GM21515 (cell line): ENCODE data around the gene OR2C3.
"Not testable (repeated sequence)": the region's sequence is repeated elsewhere in the genome, so short reads cannot be mapped to it uniquely, and the experiment has no call there.

Experiments used
- ATAC-seq: cut with Tn5 transposase; IDR thresholded peaks from one replicate; pipeline ENCODE4 v1.9.1; 2021; ENCODE audit not compliant: unreplicated experiment

The OR2C3 gene

GRCh38 chr1:247536340-247536739 is at the start of gene OR2C3:
OR2C3 (minus strand) TSS chr1:247536440; CDS start chr1:247532511, 3,929 bp downstream.
- ATAC-seq = no peak

GRCh38 chr1:247578946-247579460 is 42.8 kb upstream of the OR2C3 start:
- no peak for ATAC-seq

GRCh38 chr1:247576514-247576913 is 40.3 kb upstream of the OR2C3 start:
- no peak for ATAC-seq

GRCh38 chr1:247574664-247575063 is 38.4 kb upstream of the OR2C3 start:
- ATAC-seq = no peak

- ATAC-seq = no peak
These were observed 38.0 kb upstream of the OR2C3 start for GRCh38 chr1:247574236-247574635.

GRCh38 chr1:247562198-247562597 is 26.0 kb upstream of the OR2C3 start:
- no peak for ATAC-seq

- ATAC-seq = no peak
These were observed 25.5 kb upstream of the OR2C3 start for GRCh38 chr1:247561711-247562110.

- ATAC-seq = no peak
These were observed 21.9 kb upstream of the OR2C3 start for GRCh38 chr1:247557926-247558674.

GRCh38 chr1:247552231-247552630 is 16.0 kb upstream of the OR2C3 start:
- no peak for ATAC-seq

- no peak for ATAC-seq
These were observed 15.5 kb upstream of the OR2C3 start for GRCh38 chr1:247551721-247552120.

GRCh38 chr1:247548769-247549182 is 12.5 kb upstream of the OR2C3 start, which contains the start of gene GCSAML:
GCSAML (plus strand) TSS chr1:247549134; CDS start chr1:247549192, 58 bp downstream.
- ATAC-seq = no peak

GRCh38 chr1:247548092-247548491 is 11.9 kb upstream of the OR2C3 start:
- no peak for ATAC-seq

- no peak for ATAC-seq
These were observed 6.6 kb upstream of the OR2C3 start for GRCh38 chr1:247542811-247543210.

- ATAC-seq = no peak
These were observed 4.3 kb upstream of the OR2C3 start for GRCh38 chr1:247540581-247540980.

GRCh38 chr1:247539215-247539614 is 3.0 kb upstream of the OR2C3 start:
- ATAC-seq = no peak

- ATAC-seq = no peak
These were observed 2.3 kb upstream of the OR2C3 start for GRCh38 chr1:247538561-247538960.

GRCh38 chr1:247535402-247535801 is 838 bp downstream of the OR2C3 start:
- ATAC-seq = no peak

GRCh38 chr1:247531937-247532336 is 4.3 kb downstream of the OR2C3 start:
- ATAC-seq = no peak

GRCh38 chr1:247530785-247531184 is 5.5 kb downstream of the OR2C3 start:
- no peak for ATAC-seq

- ATAC-seq = no peak
These were observed 6.4 kb downstream of the OR2C3 start for GRCh38 chr1:247529771-247530355.

GRCh38 chr1:247528812-247529474 is 7.3 kb downstream of the OR2C3 start:
- ATAC-seq = no peak

GRCh38 chr1:247521886-247522285 is 14.4 kb downstream of the OR2C3 start:
- not testable (repeated sequence) for ATAC-seq
